Loucy (cell line): ENCODE results near the gene YIPF5.

ENCODE experiments used
- H2AFZ ChIP-seq: fragments of 200-600 bp; sonication (generic); 2 replicates; pipeline ENCODE4 v1.6.0; 2016; ENCODE audit warnings: antibody characterized with exemption, mild to moderate bottlenecking, low read length, moderate library complexity
- H3F3A ChIP-seq: fragments of 200-600 bp; 2 replicates; pipeline ENCODE4 v1.6.0; 2016; ENCODE audit warnings: antibody characterized with exemption, low read depth, mild to moderate bottlenecking
- H3K27me3 ChIP-seq: fragments of 200-600 bp; sonication (generic); 2 replicates; pipeline ENCODE4 v1.6.1; 2014; ENCODE audit warnings: low read length, mild to moderate bottlenecking; ENCODE audit not compliant: insufficient read depth, poor library complexity, severe bottlenecking
- H3K36me3 ChIP-seq: fragments of 200-600 bp; sonication (generic); 2 replicates; pipeline ENCODE4 v1.6.1; 2016; ENCODE audit warnings: low read length; ENCODE audit not compliant: insufficient read depth
- H3K4me1 ChIP-seq: fragments of 200-600 bp; sonication (generic); 2 replicates; pipeline ENCODE4 v1.5.1; 2014; ENCODE audit warnings: low read length, mild to moderate bottlenecking; ENCODE audit not compliant: insufficient read depth, poor library complexity, severe bottlenecking
- H3K4me2 ChIP-seq: fragments of 200-600 bp; sonication (generic); 2 replicates; pipeline ENCODE4 v1.6.0; 2014; ENCODE audit warnings: antibody characterized with exemption, low read length, low read depth, mild to moderate bottlenecking; ENCODE audit not compliant: poor library complexity, severe bottlenecking
- H3K4me3 ChIP-seq: fragments of 200-600 bp; sonication (generic); 2 replicates; pipeline ENCODE4 v1.5.1; 2014; ENCODE audit warnings: low read length, mild to moderate bottlenecking, mixed read lengths; ENCODE audit not compliant: poor library complexity, severe bottlenecking
- H3K79me2 ChIP-seq: fragments of 200-600 bp; sonication (generic); 2 replicates; pipeline ENCODE4 v1.6.1; 2014; ENCODE audit warnings: low read length; ENCODE audit not compliant: insufficient read depth
- H3K9ac ChIP-seq: fragments of 200-600 bp; sonication (generic); 2 replicates; pipeline ENCODE4 v1.6.0; 2014; ENCODE audit warnings: mild to moderate bottlenecking, low read depth, low read length, moderate library complexity; ENCODE audit not compliant: poor library complexity, severe bottlenecking
- H3K9me2 ChIP-seq: fragments of 200-600 bp; sonication (generic); replicated peaks from 2 replicates; pipeline ENCODE4 v1.6.1; 2016; ENCODE audit warnings: low read depth, low read length, mixed read lengths
- H3K9me3 ChIP-seq: fragments of 200-600 bp; sonication (generic); 2 replicates; pipeline ENCODE4 v1.6.1; 2014; ENCODE audit warnings: mild to moderate bottlenecking, antibody characterized with exemption, low read length, low read depth; ENCODE audit not compliant: insufficient read depth
- H4K20me1 ChIP-seq: fragments of 200-600 bp; sonication (generic); 2 replicates; pipeline ENCODE4 v1.6.0; 2014; ENCODE audit warnings: antibody characterized with exemption, low read length, mild to moderate bottlenecking; ENCODE audit not compliant: insufficient read depth, poor library complexity, severe bottlenecking
- EZH2phosphoT487 ChIP-seq: fragments of 200-600 bp; IDR thresholded peaks from 2 replicates; pipeline ENCODE4 v1.6.1; 2018; ENCODE audit warnings: antibody characterized with exemption, mild to moderate bottlenecking, moderate library complexity, borderline replicate concordance
- TF ChIP-seq, protein P1 (sequence below): fragments of 200-600 bp; sonication (generic); conservative IDR thresholded peaks from 2 replicates; pipeline ENCODE4 v1.5.1; 2014; ENCODE audit warnings: mild to moderate bottlenecking, antibody characterized with exemption, low read length

Gene YIPF5

GRCh38 chr5:144192661-144193060 is 22.2 kb upstream of the YIPF5 start:
- Histone ChIP-seq H3K4me2 (peak overlapping the region; percentile 86), H2AFZ (peak overlapping the region; percentile 58; the same call in 1 of the 2 replicates)
- TF ChIP-seq, protein P1, sequence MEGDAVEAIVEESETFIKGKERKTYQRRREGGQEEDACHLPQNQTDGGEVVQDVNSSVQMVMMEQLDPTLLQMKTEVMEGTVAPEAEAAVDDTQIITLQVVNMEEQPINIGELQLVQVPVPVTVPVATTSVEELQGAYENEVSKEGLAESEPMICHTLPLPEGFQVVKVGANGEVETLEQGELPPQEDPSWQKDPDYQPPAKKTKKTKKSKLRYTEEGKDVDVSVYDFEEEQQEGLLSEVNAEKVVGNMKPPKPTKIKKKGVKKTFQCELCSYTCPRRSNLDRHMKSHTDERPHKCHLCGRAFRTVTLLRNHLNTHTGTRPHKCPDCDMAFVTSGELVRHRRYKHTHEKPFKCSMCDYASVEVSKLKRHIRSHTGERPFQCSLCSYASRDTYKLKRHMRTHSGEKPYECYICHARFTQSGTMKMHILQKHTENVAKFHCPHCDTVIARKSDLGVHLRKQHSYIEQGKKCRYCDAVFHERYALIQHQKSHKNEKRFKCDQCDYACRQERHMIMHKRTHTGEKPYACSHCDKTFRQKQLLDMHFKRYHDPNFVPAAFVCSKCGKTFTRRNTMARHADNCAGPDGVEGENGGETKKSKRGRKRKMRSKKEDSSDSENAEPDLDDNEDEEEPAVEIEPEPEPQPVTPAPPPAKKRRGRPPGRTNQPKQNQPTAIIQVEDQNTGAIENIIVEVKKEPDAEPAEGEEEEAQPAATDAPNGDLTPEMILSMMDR, result no peak
- TF ChIP-seq EZH2phosphoT487, result no peak

GRCh38 chr5:144191998-144192397 is 21.5 kb upstream of the YIPF5 start:
- no peaks in the 10 kb centered on the region for H3K9me3 ChIP-seq
- H2AFZ ChIP-seq, result peak overlapping the region; percentile 98
- no peaks in the 10 kb centered on the region for H3K36me3 ChIP-seq
- H3K79me2 ChIP-seq, result no peaks in the 10 kb centered on the region
- H3K4me3 ChIP-seq, result peak overlapping the region; percentile 68
- H4K20me1 ChIP-seq, result no peaks in the 10 kb centered on the region
- TF ChIP-seq, protein P1, result peak; percentile 76
- no peak for TF ChIP-seq EZH2phosphoT487
- peak overlapping the region; percentile 68 for H3K9ac ChIP-seq
- no peaks in the 10 kb centered on the region for H3K9me2 ChIP-seq
- peaks cover 62% of the 10 kb centered on the region for H3K4me1 ChIP-seq
- no peaks in the 10 kb centered on the region for H3K27me3 ChIP-seq
- peaks cover 14% of the 10 kb centered on the region for H3F3A ChIP-seq
- peak overlapping the region; percentile 86 for H3K4me2 ChIP-seq

More at GRCh38 chr5:144192661-144193060, 22.2 kb upstream of the YIPF5 start:
- peaks cover 56% of the 10 kb centered on the region for H3K4me1 ChIP-seq
- no peaks in the 10 kb centered on the region for H3K9me2 ChIP-seq
- no peaks in the 10 kb centered on the region for H3K27me3 ChIP-seq
- H3K9me3 ChIP-seq, result no peaks in the 10 kb centered on the region
- H3K4me3 ChIP-seq, result no peak overlapping the region
- no peaks in the 10 kb centered on the region for H3K36me3 ChIP-seq
- H4K20me1 ChIP-seq, result no peaks in the 10 kb centered on the region
- peaks cover 14% of the 10 kb centered on the region for H3F3A ChIP-seq
- no peaks in the 10 kb centered on the region for H3K79me2 ChIP-seq
- H3K9ac ChIP-seq, result no peak overlapping the region

DNA sequence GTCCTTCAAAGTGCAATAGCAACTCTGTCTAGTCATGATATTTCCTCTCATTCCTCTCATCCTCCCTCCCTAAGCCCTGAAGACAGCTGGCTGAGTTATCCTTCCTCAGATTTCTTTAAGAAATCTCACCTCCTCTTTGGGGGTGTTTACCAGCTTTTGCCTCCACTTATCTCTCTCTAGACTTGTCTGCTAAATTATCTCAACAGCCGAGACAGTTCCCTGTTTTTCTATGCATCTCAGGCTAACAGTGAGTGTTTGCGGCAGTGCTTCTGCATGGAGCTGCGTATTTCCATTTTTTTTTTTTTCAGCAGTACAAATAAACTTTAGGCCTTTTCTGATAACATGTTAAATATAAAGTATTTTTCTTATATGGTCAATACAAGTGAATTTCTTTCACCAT is 21.1 kb upstream of the YIPF5 start:
- Histone ChIP-seq H3K9me2 (no peaks in the 10 kb centered on the region), H3K9ac (peak overlapping the region; percentile 68), H3K36me3 (no peaks in the 10 kb centered on the region), H3K4me2 (peak overlapping the region; percentile 86), H3F3A (peaks cover 14% of the 10 kb centered on the region), H3K27me3 (no peaks in the 10 kb centered on the region), H4K20me1 (no peaks in the 10 kb centered on the region), H2AFZ (peak overlapping the region; percentile 98), H3K4me1 (peaks cover 62% of the 10 kb centered on the region), H3K79me2 (no peaks in the 10 kb centered on the region), H3K4me3 (peak overlapping the region; percentile 68), H3K9me3 (no peaks in the 10 kb centered on the region)
- TF ChIP-seq EZH2phosphoT487, result no peak
- TF ChIP-seq, protein P1, result no peak
